ENCODE results near the gene AXDND1.
"Not testable (repeated sequence)": the region's sequence is repeated elsewhere in the genome, so short reads cannot be mapped to it uniquely, and the experiment has no call there.

Gene AXDND1

GRCh38 chr1:179352236-179352635 is 13.5 kb upstream of the AXDND1 start:
- TF ChIP-seq TOX (CRISPR knock-in tag; IDR thresholded peaks at IDR 0.05; ENCODE audit: borderline replicate concordance): no peak
- no peak for TF ChIP-seq ISL1 (CRISPR knock-in tag; IDR thresholded peaks at IDR 0.05)
- TF ChIP-seq BACH2 (CRISPR knock-in tag; IDR thresholded peaks at IDR 0.05; ENCODE audit: borderline replicate concordance): no peak
- no peak for TF ChIP-seq RARB (CRISPR knock-in tag; IDR thresholded peaks at IDR 0.05)
- no peak for TF ChIP-seq ZNF8 (CRISPR knock-in tag; IDR thresholded peaks at IDR 0.05)
- no peak for TF ChIP-seq GLIS3 (CRISPR knock-in tag; IDR thresholded peaks at IDR 0.05)
- ATAC-seq: no peak

GRCh38 chr1:179353546-179353945 is 12.2 kb upstream of the AXDND1 start:
- no peak for TF ChIP-seq TOX (CRISPR knock-in tag; IDR thresholded peaks at IDR 0.05; ENCODE audit: borderline replicate concordance)
- no peak for TF ChIP-seq PPARA (CRISPR knock-in tag; IDR thresholded peaks at IDR 0.05; ENCODE audit: borderline replicate concordance)
- no peak for TF ChIP-seq ARNTL (CRISPR knock-in tag; IDR thresholded peaks at IDR 0.05; ENCODE audit: borderline replicate concordance, low read depth)
- TF ChIP-seq CSDC2 (CRISPR knock-in tag; IDR thresholded peaks at IDR 0.05): no peak
- TF ChIP-seq ZNF8 (CRISPR knock-in tag; IDR thresholded peaks at IDR 0.05): no peak
- no peak for TF ChIP-seq CREB5 (CRISPR knock-in tag; IDR thresholded peaks at IDR 0.05; ENCODE audit: low read depth)
- peak; percentile 70 for ATAC-seq

- not testable (repeated sequence) for ATAC-seq
Observed at GRCh38 chr1:179361631-179362030, 4.1 kb upstream of the AXDND1 start.

- peak; percentile 58 for ATAC-seq
- TF ChIP-seq OSR1 (CRISPR knock-in tag; IDR thresholded peaks at IDR 0.05): no peak
- no peak for TF ChIP-seq CSDC2 (CRISPR knock-in tag; IDR thresholded peaks at IDR 0.05)
- no peak for TF ChIP-seq PATZ1 (CRISPR knock-in tag; IDR thresholded peaks at IDR 0.05; ENCODE audit: borderline replicate concordance)
- no peak for TF ChIP-seq SNAI2 (CRISPR knock-in tag; IDR thresholded peaks at IDR 0.05)
- TF ChIP-seq GLIS3 (CRISPR knock-in tag; IDR thresholded peaks at IDR 0.05): no peak
- TF ChIP-seq ZFP30 (CRISPR knock-in tag; IDR thresholded peaks at IDR 0.05): no peak
- TF ChIP-seq ISL1 (CRISPR knock-in tag; IDR thresholded peaks at IDR 0.05): no peak
Observed at GRCh38 chr1:179366093-179366800, 476 bp downstream of the AXDND1 start.

GRCh38 chr1:179369751-179370341 is 4.1 kb downstream of the AXDND1 start:
- no peak for TF ChIP-seq TOX (CRISPR knock-in tag; IDR thresholded peaks at IDR 0.05; ENCODE audit: borderline replicate concordance)
- no peak for TF ChIP-seq ZNF565 (CRISPR knock-in tag; conservative IDR thresholded peaks at IDR 0.05; ENCODE audit: low read depth)
- TF ChIP-seq OSR1 (CRISPR knock-in tag; IDR thresholded peaks at IDR 0.05): no peak
- TF ChIP-seq TSHZ2 (CRISPR knock-in tag; IDR thresholded peaks at IDR 0.05): no peak
- no peak for TF ChIP-seq CSRNP3 (CRISPR knock-in tag; IDR thresholded peaks at IDR 0.05)
- TF ChIP-seq RARB (CRISPR knock-in tag; IDR thresholded peaks at IDR 0.05): no peak
- no peak for TF ChIP-seq TCF4 (CRISPR knock-in tag; IDR thresholded peaks at IDR 0.05; ENCODE audit: borderline replicate concordance)
- no peak for TF ChIP-seq PPARA (CRISPR knock-in tag; IDR thresholded peaks at IDR 0.05; ENCODE audit: borderline replicate concordance)
- no peak for TF ChIP-seq ZC3H10 (CRISPR knock-in tag; IDR thresholded peaks at IDR 0.05)
- peak; percentile 68 for ATAC-seq

Data from SK-N-SH treated with all-trans-retinoic acid at 6 μM for 48 hours (cell line).